Aorta (tissue), 5 donors: ENCODE results near the gene JADE2. TPM values are rescaled to one million over a fixed set of nuclear protein-coding genes. Genes with fewer than 3 reads are reported as not detected.

Experiments
- ATAC-seq: fragments of 200-7000 bp; cut with Tn5 transposase; one replicate; pipeline ENCODE4 v1.9.1; 2022; ENCODE audit warnings: moderate library complexity; ENCODE audit not compliant: low FRiP score
- DNase-seq, 2 donors: peaks; one replicate each; pipeline ENCODE4 v3.0.0-alpha.2; 2020
- H3K27ac ChIP-seq, 2 donors: one replicate each; pipeline ENCODE4 v1.5.1; 2013; ENCODE audit warnings: low read length in 2 of 2, mild to moderate bottlenecking in 2 of 2, moderate library complexity in 2 of 2, control low read depth in 1 of 2, inconsistent platforms in 1 of 2, low read depth in 1 of 2
- H3K27me3 ChIP-seq, 2 donors: one replicate each; pipeline ENCODE4 v1.6.1; 2013; ENCODE audit warnings: control low read depth in 1 of 2, low read length in 1 of 2, mild to moderate bottlenecking in 1 of 2, moderate library complexity in 1 of 2; ENCODE audit not compliant: insufficient read depth in 2 of 2, control insufficient read depth in 1 of 2
- H3K36me3 ChIP-seq, 2 donors: one replicate each; pipeline ENCODE4 v1.6.1; 2013; ENCODE audit warnings: control low read depth in 1 of 2, low read length in 1 of 2, mild to moderate bottlenecking in 1 of 2; ENCODE audit not compliant: insufficient read depth in 2 of 2, control insufficient read depth in 1 of 2
- H3K4me1 ChIP-seq, 2 donors: one replicate each; pipeline ENCODE4 v1.6.1; 2013; ENCODE audit warnings: low read length in 2 of 2, control low read depth in 1 of 2, mild to moderate bottlenecking in 1 of 2, moderate library complexity in 1 of 2; ENCODE audit not compliant: insufficient read depth in 2 of 2, control insufficient read depth in 1 of 2
- H3K4me3 ChIP-seq, 2 donors: one replicate each; pipeline ENCODE4 v1.5.1; 2013; ENCODE audit warnings: low read length in 2 of 2, control low read depth in 1 of 2, mild to moderate bottlenecking in 1 of 2
- H3K9me3 ChIP-seq: one replicate; pipeline ENCODE4 v1.6.1; 2013; ENCODE audit warnings: mild to moderate bottlenecking, low read length; ENCODE audit not compliant: control insufficient read depth
- WGBS, 2 donors: extraction: QIAGEN DNeasy Blood & Tissue Kit; methylation state at CpG; one replicate each; pipeline ENCODE4 v1.1.7; 2013; 5-methylcytosine and 5-hydroxymethylcytosine counted together
- intact Hi-C, 2 donors: fragments of 100-400 bp; cut with DNase I; formaldehyde crosslinking; loops; one replicate each; pipeline versions ENCODE4 v1.14.2 to v1.15.0; 2022
- polyA plus RNA-seq, 2 donors: library from polyadenylated mRNA; stranded (reverse); fragments of 200-250 nt; gene quantifications; one replicate each; pipeline ENCODE4 v1.2.3, GENCODE V29; 2013
- total RNA-seq, 2 donors: library from RNA; stranded (reverse); fragmentation: NEBNext Ultra II Directional; extraction: Animal tissue kit (Norgen Biotek cat#: 25700); gene quantifications; one replicate each; pipeline ENCODE4 v1.2.1, GENCODE V29; 2021
- donor health status: healthy with polysubstance abuse.
- donor health status: Bipolar disorder and iron deficiency.
- donor health status: DM: no; HTN: no; CAD: no.
- donor health status: DM: no; HTN: no; CAD: no.
- donor health status: DM: yes; HTN: yes; CAD: no.

Gene JADE2
- total and polyA plus RNA-seq, 4 donors = 6.1 to 60.3 (median 25.7) TPM

DNA sequence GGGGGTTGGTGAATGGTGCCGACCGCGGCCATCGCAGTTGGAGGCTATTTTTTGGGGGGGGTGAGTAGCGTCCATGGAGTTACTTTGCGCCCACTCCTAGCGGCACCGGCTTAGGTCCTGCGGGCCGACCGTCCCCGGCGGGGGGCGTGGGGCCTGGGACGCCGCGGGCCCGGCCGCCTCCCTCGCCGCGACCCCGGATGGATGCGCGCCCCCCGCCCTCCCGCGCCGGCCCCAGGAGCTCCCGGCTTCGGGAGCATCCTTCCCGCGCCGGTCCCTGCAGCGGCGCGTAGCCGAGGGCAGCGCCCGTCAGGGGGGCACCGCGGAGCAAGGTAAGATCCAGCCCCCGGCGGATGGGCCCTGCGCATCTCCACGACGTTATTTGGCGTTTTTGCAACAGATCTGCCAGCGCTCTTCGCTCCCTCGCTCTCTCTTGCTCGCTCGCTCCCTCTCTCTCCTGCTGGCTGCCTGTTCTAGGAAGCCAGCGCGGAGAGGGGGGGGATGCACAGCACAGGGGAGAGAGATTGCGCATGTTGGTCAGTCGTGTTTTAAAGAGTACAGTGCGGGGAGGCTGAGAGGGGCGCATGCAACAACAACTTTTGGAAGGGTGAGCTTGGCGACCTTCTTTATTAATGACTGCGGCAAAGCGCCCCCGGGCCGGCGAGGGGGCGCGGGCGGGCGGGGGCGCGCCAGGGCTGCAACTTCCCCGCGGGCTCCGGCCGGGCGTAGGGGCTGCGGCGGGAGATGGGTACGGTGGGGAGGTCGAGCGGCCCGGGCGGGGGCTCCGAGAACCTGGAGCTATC is 413 bp downstream of the JADE2 start:
- peak; percentile 85 to 89 for DNase-seq
- peaks cover 3 to 7% of the 10 kb centered on the region in 2 donors for H3K4me1 ChIP-seq
- 0 to 1% methylated on average over 73 to 84 of the region's 84 CpGs for WGBS, 2 donors
- no peaks in the 10 kb centered on the region for H3K27me3 ChIP-seq
- no peaks in the 10 kb centered on the region for H3K9me3 ChIP-seq
- intact Hi-C loops = loop anchor here (2.0 to 5.0 kb wide), 4 partner anchors 51 to 115 kb away; partner anchors contain the start of gene CDKN2AIPNL (in 2 of the 2)
- peak overlapping the region; percentile 86 to 94 for H3K4me3 ChIP-seq
- no peak for ATAC-seq
- H3K36me3 ChIP-seq = no peaks in the 10 kb centered on the region
- peak overlapping the region; percentile 71 to 94 for H3K27ac ChIP-seq

GRCh38 chr5:134526483-134527155 is 1.1 kb downstream of the JADE2 start:
- H3K4me1 ChIP-seq = peaks cover 3 to 7% of the 10 kb centered on the region in 2 donors

DNA sequence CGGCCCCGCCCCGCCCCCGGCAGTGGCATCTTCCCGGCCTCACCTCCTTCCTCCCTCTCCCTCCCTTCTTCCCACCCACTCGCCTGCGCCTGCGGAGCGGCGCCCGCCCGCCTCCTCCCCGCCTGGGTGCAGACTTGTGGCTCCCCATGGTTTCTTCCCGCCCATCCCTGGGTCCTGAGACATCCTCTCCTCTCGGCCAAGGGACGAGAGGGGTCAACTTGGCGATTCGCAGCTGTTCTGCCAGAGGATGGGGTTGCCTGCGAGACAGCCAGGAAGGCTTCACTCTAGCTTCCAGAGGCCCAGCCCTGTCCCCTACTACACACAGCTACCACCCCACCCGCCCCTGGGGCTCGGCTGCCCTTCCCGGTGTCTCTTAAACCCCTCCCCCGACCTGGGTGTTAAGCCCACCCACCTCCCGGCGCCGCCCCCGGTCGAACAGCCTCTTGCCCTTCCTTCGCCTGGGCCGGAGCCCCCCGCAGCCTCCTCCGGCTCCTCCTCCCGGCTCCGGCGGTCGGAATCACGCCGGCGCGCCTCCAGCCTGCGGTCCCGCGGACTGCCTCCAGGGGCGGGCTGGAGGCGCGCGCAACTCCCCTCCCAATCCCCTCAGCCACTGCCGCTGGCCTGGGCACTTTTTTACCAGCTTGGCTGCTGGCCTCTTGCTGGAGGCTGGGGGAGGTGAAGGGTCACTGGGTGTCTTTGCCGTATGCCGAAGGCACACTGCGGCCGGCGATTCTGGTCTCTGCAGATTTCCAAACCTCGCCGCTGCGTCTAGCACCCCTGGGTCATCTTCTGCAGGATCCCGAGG is 1.9 kb downstream of the JADE2 start:
- DNase-seq = peak; percentile 92 to 94
- peak; percentile 88 for ATAC-seq
- H3K36me3 ChIP-seq = no peaks in the 10 kb centered on the region
- WGBS, 2 donors = 1 to 2% methylated on average over 51 to 57 of the region's 57 CpGs
- H3K9me3 ChIP-seq = no peaks in the 10 kb centered on the region
- intact Hi-C loops = loop anchor here (2.0 to 5.0 kb wide), 4 partner anchors 49 to 117 kb away; partner anchors contain the start of gene CDKN2AIPNL (in 2 of the 2)
- peak overlapping the region; percentile 1 to 77 for H3K27ac ChIP-seq
- H3K4me1 ChIP-seq = peaks cover 3 to 7% of the 10 kb centered on the region in 2 donors
- H3K4me3 ChIP-seq = peak overlapping the region; percentile 86 to 94
- no peaks in the 10 kb centered on the region for H3K27me3 ChIP-seq

More at GRCh38 chr5:134526483-134527155, 1.1 kb downstream of the JADE2 start:
- no peaks in the 10 kb centered on the region for H3K36me3 ChIP-seq
- H3K27ac ChIP-seq = peak overlapping the region; percentile 71 to 94
- ATAC-seq = peak; percentile 71
- 0 to 1% methylated on average over 45 to 61 of the region's 61 CpGs for WGBS, 2 donors
- H3K9me3 ChIP-seq = no peaks in the 10 kb centered on the region
- no peaks in the 10 kb centered on the region for H3K27me3 ChIP-seq
- DNase-seq = peak; percentile 90 to 93
- intact Hi-C loops = loop anchor here (2.0 to 5.0 kb wide), 4 partner anchors 50 to 116 kb away; partner anchors contain the start of gene CDKN2AIPNL (in 2 of the 2)
- peak overlapping the region; percentile 86 to 94 for H3K4me3 ChIP-seq

DNA sequence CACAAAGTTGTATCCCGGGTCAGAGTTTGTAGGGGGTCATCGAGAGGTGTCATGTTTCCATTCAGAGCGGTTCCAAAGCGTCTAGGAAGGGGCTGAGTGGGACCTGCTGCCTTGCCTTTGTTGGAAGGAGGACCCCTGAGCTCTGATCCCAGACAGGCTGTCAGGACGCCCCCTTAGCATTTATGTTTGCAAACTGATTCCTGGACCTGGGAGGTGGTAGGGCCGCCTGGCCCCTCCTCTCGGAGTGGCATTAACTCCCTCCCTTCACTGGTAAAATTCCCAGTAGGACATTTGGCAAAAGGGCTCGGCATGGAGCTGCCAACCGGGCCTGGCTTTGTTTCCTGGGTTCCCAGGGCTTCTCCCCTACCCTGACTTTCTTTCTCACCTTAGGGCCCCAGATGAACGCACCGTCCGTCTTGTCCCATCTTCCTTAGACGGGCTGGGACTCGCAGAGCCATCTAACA is 2.5 kb downstream of the JADE2 start:
- no peak for ATAC-seq
- intact Hi-C loops = loop anchor here (2.0 to 5.0 kb wide), 4 partner anchors 49 to 117 kb away; partner anchors contain the start of gene CDKN2AIPNL (in 2 of the 2)
- DNase-seq = no peak
- Histone ChIP-seq H3K36me3 (no peaks in the 10 kb centered on the region), H3K4me1 (peaks cover 3 to 7% of the 10 kb centered on the region in 2 donors), H3K27me3 (no peaks in the 10 kb centered on the region), H3K4me3 (peak overlapping the region; percentile 45 to 86), H3K27ac (peak overlapping the region; percentile 1 to 77), H3K9me3 (no peaks in the 10 kb centered on the region)
- 4 to 7% methylated on average over 14 of the region's 14 CpGs for WGBS, 2 donors

DNA sequence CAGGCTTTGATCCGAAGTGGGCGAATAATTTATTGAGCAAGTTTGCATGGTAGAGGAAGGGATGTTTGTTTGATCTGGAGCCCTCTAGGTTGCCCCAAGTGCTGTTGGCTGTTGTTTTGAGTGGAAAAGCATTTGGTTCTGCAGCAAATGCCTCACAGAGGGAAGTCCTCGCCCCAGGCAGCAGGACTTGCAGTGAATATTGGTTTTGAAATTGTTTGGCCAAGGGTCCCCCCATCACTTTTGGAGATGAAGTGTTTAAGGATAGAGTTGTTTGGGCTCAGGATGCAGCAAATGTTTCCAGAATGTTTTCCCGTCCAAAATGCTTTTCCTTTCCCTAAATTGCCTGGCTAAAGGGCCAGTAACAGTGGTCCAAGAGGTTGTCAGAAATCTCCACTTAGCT is 3.1 kb downstream of the JADE2 start:
- peaks cover 6 to 7% of the 10 kb centered on the region in 2 donors for H3K4me1 ChIP-seq
- intact Hi-C loops = loop anchor here in 1 of 2 donors (5.0 kb wide), 2 partner anchors 61 to 116 kb away; partner anchors contain the start of gene CDKN2AIPNL
- no peaks in the 10 kb centered on the region for H3K36me3 ChIP-seq
- no peaks in the 10 kb centered on the region for H3K9me3 ChIP-seq
- ATAC-seq (no peak), DNase-seq (no peak)
- H3K27me3 ChIP-seq = no peaks in the 10 kb centered on the region
- H3K27ac ChIP-seq = peak overlapping the region in 1 of 2 donors; percentile 30
- 14 to 25% methylated on average over 4 of the region's 4 CpGs for whole genome bisulfite sequencing, 2 donors
- no peak overlapping the region for H3K4me3 ChIP-seq

GRCh38 chr5:134529460-134529859 is 4.0 kb downstream of the JADE2 start:
- ATAC-seq = no peak
- intact Hi-C loops = loop anchor here in 1 of 2 donors (5.0 kb wide), 2 partner anchors 62 to 117 kb away; partner anchors contain the start of gene CDKN2AIPNL
- DNase-seq = no peak
- H3K4me1 ChIP-seq = peaks cover 6 to 7% of the 10 kb centered on the region in 2 donors
- no peak overlapping the region for H3K4me3 ChIP-seq
- H3K27me3 ChIP-seq = no peaks in the 10 kb centered on the region
- H3K36me3 ChIP-seq = no peaks in the 10 kb centered on the region
- WGBS, 2 donors = 92 to 93% methylated on average over 6 of the region's 6 CpGs
- peak overlapping the region in 1 of 2 donors; percentile 47 for H3K27ac ChIP-seq
- H3K9me3 ChIP-seq = no peaks in the 10 kb centered on the region

DNA sequence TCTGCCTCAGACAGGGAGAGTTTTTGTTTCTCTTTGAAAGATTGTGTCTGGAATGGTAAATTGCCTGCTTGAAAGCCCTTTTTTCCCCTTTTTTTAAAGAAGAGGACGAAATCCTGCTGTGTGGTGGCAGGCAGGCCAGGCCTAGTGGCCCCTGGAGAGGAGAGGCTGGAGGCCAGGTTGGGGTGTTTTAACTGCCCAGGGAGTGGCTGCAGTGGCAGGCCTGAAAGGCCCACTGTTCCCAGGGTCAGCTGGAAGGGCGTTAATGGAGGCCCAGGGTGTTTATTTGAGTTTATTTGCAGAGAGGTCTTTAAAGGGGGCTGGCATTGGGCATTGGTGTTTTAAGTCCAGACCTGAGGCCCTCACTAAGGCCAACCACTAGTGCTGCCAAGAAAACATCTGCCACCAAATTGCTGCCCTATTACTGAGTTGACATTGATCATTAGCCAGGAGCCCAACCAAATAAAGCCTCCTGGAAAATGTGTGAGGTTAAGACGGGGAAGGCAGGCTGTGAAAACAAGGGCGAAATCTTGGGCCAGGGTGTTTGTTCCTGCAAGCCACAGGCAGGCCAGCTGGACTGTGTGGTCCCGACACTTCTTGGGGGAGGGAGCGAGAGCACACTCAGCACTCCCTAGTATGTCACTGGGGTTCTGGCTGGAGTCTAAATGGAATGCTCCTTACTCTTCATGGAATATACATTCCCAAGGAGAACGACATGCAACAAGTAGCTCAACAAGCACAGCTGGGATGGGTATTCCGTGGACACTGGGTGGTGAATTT is 5.0 kb downstream of the JADE2 start:
- Histone ChIP-seq H3K27me3 (no peaks in the 10 kb centered on the region), H3K27ac (peak overlapping the region; percentile 46 to 81), H3K36me3 (no peaks in the 10 kb centered on the region), H3K4me3 (no peak overlapping the region), H3K4me1 (peaks cover 6 to 7% of the 10 kb centered on the region in 2 donors), H3K9me3 (no peaks in the 10 kb centered on the region)
- no peak for ATAC-seq
- DNase-seq = peak in 1 of 2 donors; percentile 82
- WGBS, 2 donors = 8 to 12% methylated on average over 8 of the region's 8 CpGs
- intact Hi-C loops = loop anchor here in 1 of 2 donors (2.0 to 5.0 kb wide), 2 partner anchors 14 to 158 kb away; partner anchors contain the start of gene UBE2B
